Muscle layer of duodenum (tissue), 2 donors: ENCODE measurements around the gene DNAJB6.

Source experiments
- H3K27ac ChIP-seq: one replicate; pipeline ENCODE4 v1.7.0; 2013; ENCODE audit warnings: mild to moderate bottlenecking, low read length
- H3K27me3 ChIP-seq: one replicate; pipeline ENCODE4 v1.7.0; 2013; ENCODE audit warnings: low read depth, mild to moderate bottlenecking, control low read depth, low read length
- H3K36me3 ChIP-seq, 2 donors: one replicate each; pipeline ENCODE4 v1.7.0; 2013; ENCODE audit warnings: low read length in 2 of 2, control low read depth in 1 of 2, mild to moderate bottlenecking in 1 of 2; ENCODE audit not compliant: insufficient read depth in 2 of 2, control insufficient read depth in 1 of 2
- H3K4me1 ChIP-seq, 2 donors: one replicate each; pipeline ENCODE4 v1.7.0; 2013; ENCODE audit warnings: low read length in 2 of 2, mild to moderate bottlenecking in 2 of 2, control low read depth in 1 of 2, moderate library complexity in 1 of 2; ENCODE audit not compliant: insufficient read depth in 2 of 2, control insufficient read depth in 1 of 2
- H3K4me3 ChIP-seq, 2 donors: one replicate each; pipeline ENCODE4 v1.7.0; 2013; ENCODE audit warnings: low read length in 2 of 2, low read depth in 1 of 2, mild to moderate bottlenecking in 1 of 2
- H3K9me3 ChIP-seq, 2 donors: one replicate each; pipeline ENCODE4 v1.7.0; 2013; ENCODE audit warnings: low read length in 2 of 2, control low read depth in 1 of 2, mild to moderate bottlenecking in 1 of 2; ENCODE audit not compliant: control insufficient read depth in 1 of 2
- donor health status: healthy.

DNAJB6 gene

GRCh38 chr7:157336383-157337315 lies at the start of gene DNAJB6:
Gene DNAJB6, plus strand, starts transcription at chr7:157337004. Its CDS starts 21,569 bp downstream, at chr7:157358573.
- no peaks in the 10 kb centered on the region for H3K9me3 ChIP-seq
- H3K4me3 ChIP-seq = peak within 1 kb of the TSS; percentile 83 to 94
- peak within 1 kb of the TSS; percentile 94 for H3K27ac ChIP-seq
- peaks cover 0 to 3% of the 10 kb centered on the region in 2 donors for H3K36me3 ChIP-seq
- H3K4me1 ChIP-seq = peaks cover 6 to 32% of the 10 kb centered on the region in 2 donors
- no peaks in the 10 kb centered on the region for H3K27me3 ChIP-seq

DNA sequence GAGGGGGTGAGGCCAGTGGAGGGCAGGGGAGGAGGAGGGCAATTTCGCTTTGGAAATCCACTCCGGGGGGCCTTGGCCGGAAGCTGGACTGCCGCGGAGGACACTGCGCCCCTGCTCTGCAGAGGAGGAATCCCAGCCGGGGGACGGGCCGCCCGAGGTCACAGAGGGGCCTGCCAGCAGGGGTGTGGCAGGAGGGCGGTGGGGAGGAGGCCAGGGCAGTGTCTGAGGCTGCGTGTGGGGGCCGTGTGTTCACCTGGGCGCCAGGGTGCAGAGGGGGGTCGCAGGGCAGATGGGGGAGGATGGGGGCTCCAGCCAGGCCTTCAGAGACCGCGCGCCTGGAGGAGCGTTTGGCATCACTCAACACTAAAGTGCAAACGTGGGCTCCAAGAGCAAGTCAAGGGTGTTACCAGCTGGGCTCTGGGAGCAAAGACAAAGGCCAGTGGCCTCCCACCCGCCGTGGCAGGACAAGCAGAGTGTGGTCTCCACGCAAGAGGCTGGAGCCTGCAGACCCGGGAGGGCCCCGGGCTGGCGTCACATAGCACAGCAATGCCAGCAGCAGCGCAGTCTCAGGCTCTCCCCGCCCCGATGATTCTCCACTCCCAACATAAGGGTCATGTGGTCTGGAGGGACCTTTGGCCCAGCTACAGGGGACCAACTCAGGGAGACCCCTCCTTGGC lies 45.3 kb upstream of the DNAJB6 start:
- Histone ChIP-seq H3K27me3 (no peaks in the 10 kb centered on the region), H3K4me1 (no peaks in the 10 kb centered on the region), H3K36me3 (no peaks in the 10 kb centered on the region), H3K4me3 (no peak overlapping the region), H3K27ac (no peak overlapping the region), H3K9me3 (no peaks in the 10 kb centered on the region)

GRCh38 chr7:157292258-157292657 lies 44.5 kb upstream of the DNAJB6 start:
- no peak overlapping the region for H3K27ac ChIP-seq

GRCh38 chr7:157292770-157293412 lies 43.9 kb upstream of the DNAJB6 start:
- no peak overlapping the region for H3K4me3 ChIP-seq
- no peaks in the 10 kb centered on the region for H3K36me3 ChIP-seq
- H3K27ac ChIP-seq = no peak overlapping the region
- H3K27me3 ChIP-seq = no peaks in the 10 kb centered on the region
- no peaks in the 10 kb centered on the region for H3K9me3 ChIP-seq
- H3K4me1 ChIP-seq = no peaks in the 10 kb centered on the region

More at GRCh38 chr7:157292258-157292657, 44.5 kb upstream of the DNAJB6 start:
- Histone ChIP-seq H3K4me1 (no peaks in the 10 kb centered on the region), H3K27me3 (no peaks in the 10 kb centered on the region), H3K36me3 (no peaks in the 10 kb centered on the region), H3K9me3 (no peaks in the 10 kb centered on the region), H3K4me3 (no peak overlapping the region)

GRCh38 chr7:157293413-157293788 lies 43.4 kb upstream of the DNAJB6 start:
- no peak overlapping the region for H3K27ac ChIP-seq
- H3K9me3 ChIP-seq = no peaks in the 10 kb centered on the region
- no peak overlapping the region for H3K4me3 ChIP-seq
- no peaks in the 10 kb centered on the region for H3K4me1 ChIP-seq
- H3K27me3 ChIP-seq = no peaks in the 10 kb centered on the region
- H3K36me3 ChIP-seq = no peaks in the 10 kb centered on the region

- Histone ChIP-seq H3K27me3 (no peaks in the 10 kb centered on the region), H3K4me3 (no peak overlapping the region), H3K9me3 (no peaks in the 10 kb centered on the region), H3K4me1 (no peaks in the 10 kb centered on the region), H3K27ac (no peak overlapping the region), H3K36me3 (no peaks in the 10 kb centered on the region)
Observed at GRCh38 chr7:157294773-157295172, 42.0 kb upstream of the DNAJB6 start.

DNA sequence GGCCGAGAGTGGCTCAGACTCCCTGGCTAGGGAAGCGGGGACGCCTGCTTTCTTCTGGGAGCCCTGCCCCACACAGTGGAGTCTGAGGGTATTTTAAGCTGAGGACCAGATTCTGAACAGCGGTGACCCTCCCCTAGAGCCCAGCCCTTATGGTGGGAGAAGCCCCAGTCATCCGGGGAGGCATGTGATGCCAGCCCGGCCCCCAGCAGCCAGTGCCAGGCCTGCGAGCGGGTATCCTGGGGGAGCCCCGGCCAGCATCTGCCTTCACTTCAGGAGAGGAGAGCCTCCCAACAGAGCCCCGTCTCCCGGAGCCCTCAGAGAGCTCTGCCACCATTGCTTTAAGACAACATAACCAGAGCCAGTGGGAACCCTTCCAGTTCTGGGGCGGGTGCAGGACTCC lies 41.5 kb upstream of the DNAJB6 start:
- H3K36me3 ChIP-seq = no peaks in the 10 kb centered on the region
- no peak overlapping the region for H3K4me3 ChIP-seq
- H3K27me3 ChIP-seq = no peaks in the 10 kb centered on the region
- H3K9me3 ChIP-seq = no peaks in the 10 kb centered on the region
- H3K27ac ChIP-seq = no peak overlapping the region
- no peaks in the 10 kb centered on the region for H3K4me1 ChIP-seq

GRCh38 chr7:157297185-157297584 lies 39.6 kb upstream of the DNAJB6 start:
- Histone ChIP-seq H3K27ac (no peak overlapping the region), H3K27me3 (no peaks in the 10 kb centered on the region), H3K4me1 (peaks cover 0 to 5% of the 10 kb centered on the region in 2 donors), H3K9me3 (no peaks in the 10 kb centered on the region), H3K36me3 (no peaks in the 10 kb centered on the region), H3K4me3 (no peak overlapping the region)

DNA sequence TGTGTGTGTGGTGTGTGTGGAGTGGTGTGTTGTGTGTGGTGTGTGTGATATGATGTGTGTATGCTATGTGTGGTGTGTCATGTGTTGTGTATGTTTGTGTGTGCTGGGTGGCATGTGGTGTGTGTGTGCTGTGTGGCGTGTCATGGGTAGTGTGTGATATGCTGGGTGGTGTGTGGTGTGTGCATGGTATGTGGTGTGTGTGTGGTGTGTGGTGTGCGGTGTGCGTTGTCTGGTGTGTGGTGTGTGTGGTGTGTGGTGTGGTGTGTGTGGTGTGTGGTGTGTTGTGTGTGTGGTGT lies 37.5 kb upstream of the DNAJB6 start:
- no peaks in the 10 kb centered on the region for H3K9me3 ChIP-seq
- H3K27ac ChIP-seq = no peak overlapping the region
- H3K4me3 ChIP-seq = no peak overlapping the region
- H3K27me3 ChIP-seq = no peaks in the 10 kb centered on the region
- H3K36me3 ChIP-seq = no peaks in the 10 kb centered on the region
- H3K4me1 ChIP-seq = peaks cover 0 to 5% of the 10 kb centered on the region in 2 donors

GRCh38 chr7:157299613-157300368 lies 37.0 kb upstream of the DNAJB6 start:
- Histone ChIP-seq H3K4me3 (no peak overlapping the region), H3K4me1 (peaks cover 0 to 5% of the 10 kb centered on the region in 2 donors), H3K27ac (no peak overlapping the region), H3K36me3 (no peaks in the 10 kb centered on the region), H3K9me3 (no peaks in the 10 kb centered on the region), H3K27me3 (no peaks in the 10 kb centered on the region)

- Histone ChIP-seq H3K4me1 (peaks cover 0 to 5% of the 10 kb centered on the region in 2 donors), H3K27me3 (no peaks in the 10 kb centered on the region), H3K4me3 (no peak overlapping the region), H3K27ac (no peak overlapping the region), H3K36me3 (no peaks in the 10 kb centered on the region), H3K9me3 (no peaks in the 10 kb centered on the region)
Observed at GRCh38 chr7:157300369-157300825, 36.4 kb upstream of the DNAJB6 start.
